H9 (cell line): ENCODE results near the gene PARP1. TPM values are rescaled to one million over a fixed set of nuclear protein-coding genes. Genes with fewer than 3 reads are reported as not detected.

Source experiments
- DNase-seq: peaks from one replicate; pipeline ENCODE4 v3.0.0-alpha.2; 2017
- H2AFZ ChIP-seq: one replicate; pipeline ENCODE4 v1.6.1; 2013; ENCODE audit warnings: mild to moderate bottlenecking, low read length, control low read depth, moderate library complexity
- H2AK5ac ChIP-seq: 2 replicates; pipeline ENCODE4 v1.6.1; 2013; ENCODE audit warnings: low read length, control low read depth, mixed read lengths; ENCODE audit not compliant: insufficient read length
- H2BK120ac ChIP-seq: one replicate; pipeline ENCODE4 v1.6.1; 2013; ENCODE audit warnings: low read depth, mild to moderate bottlenecking, low read length, control low read depth, inconsistent platforms; ENCODE audit not compliant: poor library complexity, severe bottlenecking
- H2BK12ac ChIP-seq: 2 replicates; pipeline ENCODE4 v1.6.1; 2013; ENCODE audit warnings: low read length, control low read depth, mixed read lengths, low read depth; ENCODE audit not compliant: insufficient read length
- H2BK15ac ChIP-seq: 2 replicates; pipeline ENCODE4 v1.6.1; 2013; ENCODE audit warnings: low read depth, low read length, control low read depth
- H2BK20ac ChIP-seq: one replicate; pipeline ENCODE4 v1.6.1; 2013; ENCODE audit warnings: low read depth, mild to moderate bottlenecking, low read length, control low read depth, inconsistent platforms; ENCODE audit not compliant: poor library complexity, severe bottlenecking
- H2BK5ac ChIP-seq: 2 replicates; pipeline ENCODE4 v1.6.1; 2013; ENCODE audit warnings: low read length, control low read depth, mixed read lengths; ENCODE audit not compliant: insufficient read length
- H3K14ac ChIP-seq: 2 replicates; pipeline ENCODE4 v1.6.1; 2013; ENCODE audit warnings: low read length, control low read depth; ENCODE audit not compliant: insufficient read depth
- H3K18ac ChIP-seq: 2 replicates; pipeline ENCODE4 v1.6.1; 2013; ENCODE audit warnings: low read depth, mild to moderate bottlenecking, mixed read lengths, low read length, control low read depth; ENCODE audit not compliant: insufficient read length
- H3K23ac ChIP-seq: 2 replicates; pipeline ENCODE4 v1.6.1; 2013; ENCODE audit warnings: low read length, control low read depth, mixed read lengths, low read depth; ENCODE audit not compliant: insufficient read length
- H3K23me2 ChIP-seq: 2 replicates; pipeline ENCODE4 v1.6.1; 2013; ENCODE audit warnings: low read depth, mild to moderate bottlenecking, mixed read lengths, low read length, control low read depth; ENCODE audit not compliant: insufficient read length, poor library complexity, severe bottlenecking
- H3K27ac ChIP-seq: 2 replicates; pipeline ENCODE4 v1.5.1; 2013; ENCODE audit warnings: low read length, control low read depth, mixed read lengths, low read depth; ENCODE audit not compliant: insufficient read length
- H3K27me3 ChIP-seq: 2 replicates; pipeline ENCODE4 v1.6.1; 2013; ENCODE audit warnings: low read length, control low read depth, inconsistent platforms; ENCODE audit not compliant: insufficient read depth
- H3K4ac ChIP-seq: 2 replicates; pipeline ENCODE4 v1.6.1; 2013; ENCODE audit warnings: low read depth, mild to moderate bottlenecking, control low read depth, inconsistent platforms, low read length, moderate library complexity
- H3K4me1 ChIP-seq: 2 replicates; pipeline ENCODE4 v1.6.1; 2013; ENCODE audit warnings: low read length, control low read depth, inconsistent platforms; ENCODE audit not compliant: insufficient read depth
- H3K4me2 ChIP-seq: 2 replicates; pipeline ENCODE4 v1.6.1; 2013; ENCODE audit warnings: low read length, control low read depth, mixed read lengths; ENCODE audit not compliant: insufficient read length, insufficient read depth
- H3K56ac ChIP-seq: 2 replicates; pipeline ENCODE4 v1.6.1; 2013; ENCODE audit warnings: low read depth, mild to moderate bottlenecking, mixed read lengths, low read length, control low read depth; ENCODE audit not compliant: insufficient read length
- H3K79me1 ChIP-seq: 2 replicates; pipeline ENCODE4 v1.6.1; 2013; ENCODE audit warnings: low read depth, mild to moderate bottlenecking, moderate library complexity, low read length, control low read depth, inconsistent platforms; ENCODE audit not compliant: insufficient read depth, poor library complexity, severe bottlenecking
- H3K79me2 ChIP-seq: 2 replicates; pipeline ENCODE4 v1.6.1; 2013; ENCODE audit warnings: low read length, control low read depth, inconsistent platforms; ENCODE audit not compliant: insufficient read depth
- H3K9ac ChIP-seq: 2 replicates; pipeline ENCODE4 v1.6.1; 2013; ENCODE audit warnings: low read length, control low read depth, mixed read lengths; ENCODE audit not compliant: insufficient read length; ENCODE audit errors: extremely low read depth
- H3K9me3 ChIP-seq: one replicate; pipeline ENCODE4 v1.6.1; 2013; ENCODE audit warnings: low read depth, low read length, inconsistent platforms; ENCODE audit not compliant: control insufficient read depth
- H3T11ph ChIP-seq: one replicate; pipeline ENCODE4 v1.6.1; 2013; ENCODE audit warnings: mild to moderate bottlenecking, low read length, control low read depth, inconsistent platforms
- H4K20me1 ChIP-seq: one replicate; pipeline ENCODE4 v1.6.1; 2013; ENCODE audit not compliant: control insufficient read depth, insufficient read length, insufficient read depth
- H4K5ac ChIP-seq: 2 replicates; pipeline ENCODE4 v1.6.1; 2013; ENCODE audit warnings: low read depth, mild to moderate bottlenecking, mixed read lengths, low read length, control low read depth; ENCODE audit not compliant: insufficient read length
- H4K8ac ChIP-seq: replicated peaks from 2 replicates; pipeline ENCODE4 v1.6.1; 2013; ENCODE audit warnings: low read length, control low read depth, mixed read lengths, low read depth; ENCODE audit not compliant: insufficient read length
- H4K91ac ChIP-seq: 2 replicates; pipeline ENCODE4 v1.6.1; 2013; ENCODE audit warnings: low read depth, mild to moderate bottlenecking, moderate library complexity, mixed read lengths, low read length, control low read depth; ENCODE audit not compliant: insufficient read length
- H3K27ac Mint-ChIP-seq, 3 experiments: 2 replicates in 2 of 3; 3 replicates in 1 of 3; pipeline ENCODE4 v1.8.0; 2020 to 2021; ENCODE audit warnings: mixed read lengths in 3 of 3, mild to moderate bottlenecking in 1 of 3, moderate library complexity in 1 of 3
- H3K27me3 Mint-ChIP-seq: 2 replicates; pipeline ENCODE4 v1.8.0; 2021; ENCODE audit warnings: low read depth, mild to moderate bottlenecking, moderate library complexity, mixed read lengths
- H3K36me3 Mint-ChIP-seq, 3 experiments: 2 replicates in 2 of 3; 3 replicates in 1 of 3; pipeline ENCODE4 v1.8.0; 2020 to 2021; ENCODE audit warnings: low read depth in 3 of 3, mixed read lengths in 3 of 3; ENCODE audit not compliant: insufficient read depth in 1 of 3
- H3K4me1 Mint-ChIP-seq, 2 experiments: 2 replicates each; pipeline ENCODE4 v1.8.0; 2020; ENCODE audit warnings: mixed read lengths in 2 of 2
- H3K4me3 Mint-ChIP-seq, 2 experiments: 2 replicates in 1 of 2; 3 replicates in 1 of 2; pipeline ENCODE4 v1.8.0; 2020 to 2021; ENCODE audit warnings: mild to moderate bottlenecking in 2 of 2, mixed read lengths in 2 of 2, moderate library complexity in 1 of 2
- H3K9me3 Mint-ChIP-seq, 2 experiments: 2 replicates in 1 of 2; 3 replicates in 1 of 2; pipeline ENCODE4 v1.8.0; 2020; ENCODE audit warnings: mild to moderate bottlenecking in 2 of 2, mixed read lengths in 2 of 2, moderate library complexity in 1 of 2
- WGBS: extraction: QIAGEN DNeasy Blood & Tissue Kit; methylation state at CpG from one replicate; pipeline ENCODE4 v1.1.7; 2013; ENCODE audit warnings: missing lambda C conversion rate, low lambda C conversion rate, mixed read lengths; ENCODE audit not compliant: insufficient read length; ENCODE audit errors: extremely low coverage; 5-methylcytosine and 5-hydroxymethylcytosine counted together
- total RNA-seq: library from RNA; stranded (reverse); gene quantifications from 2 replicates; pipeline ENCODE4 v1.2.1, GENCODE V29; 2021
- TF ChIP-seq, protein P1 (sequence below): fragments of 200-600 bp; sonication (generic); conservative IDR thresholded peaks from 3 replicates; pipeline ENCODE4 v1.8.0; 2021; ENCODE audit warnings: antibody characterized with exemption, mild to moderate bottlenecking

Gene PARP1
- total RNA-seq, 1 experiment from 2014 or later: 337 TPM

DNA sequence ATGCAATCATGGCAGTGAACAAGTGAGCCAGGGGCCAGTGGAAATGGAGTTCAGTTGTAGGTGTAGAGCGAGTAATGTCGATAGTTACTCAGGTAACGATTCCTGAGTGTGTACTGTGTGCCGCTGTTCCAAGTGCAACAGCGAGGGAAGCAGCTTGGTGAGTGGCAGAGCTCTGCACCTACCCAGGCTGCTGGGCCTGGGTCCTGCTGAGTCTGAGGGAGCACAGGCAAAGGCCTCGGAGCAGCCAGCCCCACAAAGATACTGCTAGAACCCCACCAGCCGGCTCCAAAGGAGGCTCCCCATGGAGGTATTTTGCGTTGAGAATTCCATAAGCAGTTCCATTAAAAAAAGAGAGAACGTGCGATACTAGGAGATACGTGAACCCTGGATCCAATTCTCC is 23.2 kb downstream of the PARP1 start:
- Histone ChIP-seq H3K4me2 (no peak overlapping the region), H3K79me1 (no peaks in the 10 kb centered on the region), H3K27ac (no peak overlapping the region), H3K79me2 (no peaks in the 10 kb centered on the region), H2BK15ac (no peak overlapping the region), H2AFZ (no peak overlapping the region), H3K23me2 (no peaks in the 10 kb centered on the region), H3K9ac (no peak overlapping the region), H2BK20ac (no peak overlapping the region), H3K56ac (no peak overlapping the region), H2BK120ac (no peak overlapping the region), H2BK12ac (no peak overlapping the region), H2AK5ac (no peak overlapping the region), H3K27me3 (no peaks in the 10 kb centered on the region), H2BK5ac (no peak overlapping the region), H4K5ac (no peak overlapping the region), H3T11ph (no peak overlapping the region), H3K9me3 (no peaks in the 10 kb centered on the region), H3K14ac (no peak overlapping the region), H3K23ac (no peak overlapping the region), H4K8ac (no peak overlapping the region), H3K18ac (no peak overlapping the region), H3K4ac (no peak overlapping the region), H4K20me1 (no peaks in the 10 kb centered on the region), H4K91ac (no peak overlapping the region), H3K4me1 (no peaks in the 10 kb centered on the region)
- Mint-ChIP-seq H3K27me3 (no peaks in the 10 kb centered on the region), H3K4me1 (no peaks in the 10 kb centered on the region), H3K9me3 (no peaks in the 10 kb centered on the region), H3K36me3 (peaks cover 70 to 99% (median 92%) of the 10 kb centered on the region in 3 experiments; a peak in 6 of 7 replicates), H3K27ac (no peak overlapping the region), H3K4me3 (no peak overlapping the region)
- DNase-seq: no peak
- TF ChIP-seq, protein P1, sequence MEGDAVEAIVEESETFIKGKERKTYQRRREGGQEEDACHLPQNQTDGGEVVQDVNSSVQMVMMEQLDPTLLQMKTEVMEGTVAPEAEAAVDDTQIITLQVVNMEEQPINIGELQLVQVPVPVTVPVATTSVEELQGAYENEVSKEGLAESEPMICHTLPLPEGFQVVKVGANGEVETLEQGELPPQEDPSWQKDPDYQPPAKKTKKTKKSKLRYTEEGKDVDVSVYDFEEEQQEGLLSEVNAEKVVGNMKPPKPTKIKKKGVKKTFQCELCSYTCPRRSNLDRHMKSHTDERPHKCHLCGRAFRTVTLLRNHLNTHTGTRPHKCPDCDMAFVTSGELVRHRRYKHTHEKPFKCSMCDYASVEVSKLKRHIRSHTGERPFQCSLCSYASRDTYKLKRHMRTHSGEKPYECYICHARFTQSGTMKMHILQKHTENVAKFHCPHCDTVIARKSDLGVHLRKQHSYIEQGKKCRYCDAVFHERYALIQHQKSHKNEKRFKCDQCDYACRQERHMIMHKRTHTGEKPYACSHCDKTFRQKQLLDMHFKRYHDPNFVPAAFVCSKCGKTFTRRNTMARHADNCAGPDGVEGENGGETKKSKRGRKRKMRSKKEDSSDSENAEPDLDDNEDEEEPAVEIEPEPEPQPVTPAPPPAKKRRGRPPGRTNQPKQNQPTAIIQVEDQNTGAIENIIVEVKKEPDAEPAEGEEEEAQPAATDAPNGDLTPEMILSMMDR: no peak
- no CpG with 5 or more reads among the region's 11 CpGs for WGBS
